ENCODE data around the gene ERO1B. TPM values are rescaled to one million over a fixed set of nuclear protein-coding genes. Genes with fewer than 3 reads are reported as not detected.

ERO1B gene
- total RNA-seq, 6 donors from 2014 or later = 4.1 to 14.5 (median 6.8) TPM

- H3K4me1 ChIP-seq = no peaks in the 10 kb centered on the region
- no peaks in the 10 kb centered on the region for H3K27me3 ChIP-seq
- H3K4me3 ChIP-seq = no peak overlapping the region
- no peak overlapping the region for H3K27ac ChIP-seq
- DNase-seq (no peak), ATAC-seq (ENCODE audit: low FRiP score in 2 of 2) (no peak)
- H3K9me3 ChIP-seq = no peaks in the 10 kb centered on the region
- TF ChIP-seq EP300 (IDR thresholded peaks at IDR 0.05) (no peak), POLR2AphosphoS5 (IDR thresholded peaks at IDR 0.05) (no peak), POLR2A (IDR thresholded peaks at IDR 0.05) (no peak), CTCF (IDR thresholded peaks at IDR 0.05) (no peak)
- H3K36me3 ChIP-seq = peaks cover 0 to 15% (median 0%) of the 10 kb centered on the region in 4 donors
- 95 to 97% methylated on average over 3 of the region's 3 CpGs for WGBS, 2 donors
These were observed 41.1 kb downstream of the ERO1B start for GRCh38 chr1:236240675-236241074.

GRCh38 chr1:236239092-236239585 is 42.6 kb downstream of the ERO1B start:
- DNase-seq (no peak), ATAC-seq (ENCODE audit: low FRiP score in 2 of 2) (no peak)
- WGBS, 2 donors = 82 to 93% methylated on average over 1 of the region's 1 CpG
- no peaks in the 10 kb centered on the region for H3K4me1 ChIP-seq
- H3K27me3 ChIP-seq = no peaks in the 10 kb centered on the region
- H3K9me3 ChIP-seq = no peaks in the 10 kb centered on the region
- no peak overlapping the region for H3K27ac ChIP-seq
- H3K36me3 ChIP-seq = peaks cover 0 to 15% (median 0%) of the 10 kb centered on the region in 4 donors
- no peak for TF ChIP-seq POLR2A (IDR thresholded peaks at IDR 0.05)
- no peak for TF ChIP-seq EP300 (IDR thresholded peaks at IDR 0.05)
- no peak for TF ChIP-seq POLR2AphosphoS5 (IDR thresholded peaks at IDR 0.05)
- no peak for TF ChIP-seq CTCF (IDR thresholded peaks at IDR 0.05)
- no peak overlapping the region for H3K4me3 ChIP-seq

- WGBS, 2 donors = 92 to 96% methylated on average over 3 of the region's 3 CpGs
- ATAC-seq (ENCODE audit: low FRiP score in 2 of 2) (no peak), DNase-seq (no peak)
- Histone ChIP-seq H3K27ac (no peak overlapping the region), H3K4me3 (no peak overlapping the region), H3K27me3 (no peaks in the 10 kb centered on the region), H3K9me3 (no peaks in the 10 kb centered on the region), H3K36me3 (peaks cover 0 to 3% (median 0%) of the 10 kb centered on the region in 4 donors), H3K4me1 (no peaks in the 10 kb centered on the region)
- TF ChIP-seq CTCF (IDR thresholded peaks at IDR 0.05) = no peak
These were observed 46.6 kb downstream of the ERO1B start for GRCh38 chr1:236235116-236235515.

GRCh38 chr1:236228411-236228810 is 53.3 kb downstream of the ERO1B start:
- Histone ChIP-seq H3K4me3 (no peak overlapping the region), H3K27ac (no peak overlapping the region), H3K36me3 (peaks cover 0 to 16% (median 3%) of the 10 kb centered on the region in 4 donors), H3K4me1 (no peaks in the 10 kb centered on the region), H3K9me3 (no peaks in the 10 kb centered on the region), H3K27me3 (no peaks in the 10 kb centered on the region)
- ATAC-seq (ENCODE audit: low FRiP score in 2 of 2) (peak in 1 of 2 donors; percentile 35), DNase-seq (no peak)
- no peak for TF ChIP-seq EP300 (IDR thresholded peaks at IDR 0.05)
- TF ChIP-seq POLR2AphosphoS5 (IDR thresholded peaks at IDR 0.05) = no peak
- TF ChIP-seq CTCF (IDR thresholded peaks at IDR 0.05) = no peak
- no peak for TF ChIP-seq POLR2A (IDR thresholded peaks at IDR 0.05)
- 67 to 81% methylated on average over 4 of the region's 4 CpGs for WGBS, 2 donors

GRCh38 chr1:236222632-236223031 is 59.1 kb downstream of the ERO1B start:
- no peaks in the 10 kb centered on the region for H3K9me3 ChIP-seq
- TF ChIP-seq CTCF (IDR thresholded peaks at IDR 0.05) (no peak), POLR2A (IDR thresholded peaks at IDR 0.05) (no peak), POLR2AphosphoS5 (IDR thresholded peaks at IDR 0.05) (no peak)
- H3K4me1 ChIP-seq = no peaks in the 10 kb centered on the region
- 100% methylated on average over 1 of the region's 1 CpG for WGBS, 2 donors
- ATAC-seq (ENCODE audit: low FRiP score in 2 of 2) (no peak), DNase-seq (no peak)
- H3K4me3 ChIP-seq = no peak overlapping the region
- H3K36me3 ChIP-seq = peaks cover 0 to 22% (median 3%) of the 10 kb centered on the region in 4 donors
- no peak overlapping the region for H3K27ac ChIP-seq
- H3K27me3 ChIP-seq = no peaks in the 10 kb centered on the region

Measured in upper lobe of left lung (tissue), 6 donors.